ENCODE results near the gene SNX2.

SNX2 gene

GRCh38 chr5:122741681-122742080, 33.2 kb upstream of the SNX2 start:
- no peak overlapping the region for H3K4me3 ChIP-seq (ENCODE audit: low read length)
- no peak for DNase-seq (ENCODE audit: low read depth)
- no peak for TF ChIP-seq CTCF (conservative IDR thresholded peaks at IDR 0.05; ENCODE audit: low read depth, low read length)

GRCh38 chr5:122743261-122743660, 31.6 kb upstream of the SNX2 start:
- DNase-seq (ENCODE audit: low read depth), result no peak
- H3K4me3 ChIP-seq (ENCODE audit: low read length), result no peak overlapping the region
- no peak for TF ChIP-seq CTCF (conservative IDR thresholded peaks at IDR 0.05; ENCODE audit: low read depth, low read length)

GRCh38 chr5:122745597-122745996, 29.3 kb upstream of the SNX2 start:
- H3K4me3 ChIP-seq (ENCODE audit: low read length), result no peak overlapping the region
- DNase-seq (ENCODE audit: low read depth), result no peak
- TF ChIP-seq CTCF (conservative IDR thresholded peaks at IDR 0.05; ENCODE audit: low read depth, low read length), result no peak

- DNase-seq (ENCODE audit: low read depth), result no peak
- TF ChIP-seq CTCF (conservative IDR thresholded peaks at IDR 0.05; ENCODE audit: low read depth, low read length), result no peak
- H3K4me3 ChIP-seq (ENCODE audit: low read length), result no peak overlapping the region
Measured at GRCh38 chr5:122749886-122750285, 25.0 kb upstream of the SNX2 start.

GRCh38 chr5:122751293-122751782, 23.5 kb upstream of the SNX2 start:
- peak; percentile 75 for DNase-seq (ENCODE audit: low read depth)
- no peak overlapping the region for H3K4me3 ChIP-seq (ENCODE audit: low read length)
- TF ChIP-seq CTCF (conservative IDR thresholded peaks at IDR 0.05; ENCODE audit: low read depth, low read length), result no peak

- no peak for TF ChIP-seq CTCF (conservative IDR thresholded peaks at IDR 0.05; ENCODE audit: low read depth, low read length)
- DNase-seq (ENCODE audit: low read depth), result no peak
- H3K4me3 ChIP-seq (ENCODE audit: low read length), result no peak overlapping the region
Measured at GRCh38 chr5:122753500-122753899, 21.4 kb upstream of the SNX2 start.

- no peak for DNase-seq (ENCODE audit: low read depth)
- H3K4me3 ChIP-seq (ENCODE audit: low read length), result no peak overlapping the region
- TF ChIP-seq CTCF (conservative IDR thresholded peaks at IDR 0.05; ENCODE audit: low read depth, low read length), result no peak
Measured at GRCh38 chr5:122755783-122756182, 19.1 kb upstream of the SNX2 start.
